C1 segment of cervical spinal cord (tissue), 14 donors: ENCODE results near the gene ZNF239.
"Not testable (repeated sequence)": the region's sequence is repeated elsewhere in the genome, so short reads cannot be mapped to it uniquely, and the experiment has no call there.

Experiments used
- DNase-seq, 14 donors: peaks; one replicate each; lab custom pipeline; 2025; lab: John Stamatoyannopoulos, UW

The ZNF239 gene

DNA sequence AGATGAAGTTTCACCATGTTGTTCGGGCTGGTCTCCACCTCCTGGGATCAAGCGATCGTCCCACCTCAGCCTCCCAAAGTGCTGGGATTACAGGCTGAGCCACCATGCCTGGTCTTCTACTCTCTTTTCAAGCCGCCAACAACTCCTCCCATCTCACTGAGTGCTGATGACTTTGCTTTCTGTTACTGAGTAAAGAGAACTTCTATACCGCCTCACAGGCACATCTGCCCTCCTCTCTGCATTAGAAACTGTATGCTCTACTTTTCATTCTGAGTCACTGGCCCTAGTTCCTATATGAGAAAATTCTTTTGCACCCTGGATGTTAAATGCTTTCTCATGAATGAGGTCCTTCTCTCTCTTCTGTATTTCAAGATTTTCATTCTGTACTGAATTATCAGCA is 2.2 kb upstream of the ZNF239 start:
- DNase-seq: no peak

DNA sequence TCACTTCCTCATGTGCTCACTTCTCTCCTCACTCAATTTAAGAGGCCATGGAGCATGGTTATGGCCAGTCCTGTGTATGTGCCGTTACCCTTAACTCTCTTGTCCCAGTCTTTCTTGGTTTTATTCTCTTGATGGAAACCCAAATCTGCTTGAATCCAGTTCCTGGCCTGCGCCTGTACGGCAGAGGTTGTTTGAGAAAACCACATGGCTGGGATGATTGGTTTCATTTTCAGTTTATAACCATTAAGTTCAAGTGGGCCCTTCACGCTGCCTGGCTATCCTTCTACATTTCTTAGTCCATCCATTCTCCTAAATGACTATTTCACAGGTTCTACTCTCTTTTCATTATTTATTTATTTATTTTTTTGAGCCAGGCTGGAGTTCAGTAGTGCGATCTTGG is 1.6 kb upstream of the ZNF239 start:
- DNase-seq: no peak

DNA sequence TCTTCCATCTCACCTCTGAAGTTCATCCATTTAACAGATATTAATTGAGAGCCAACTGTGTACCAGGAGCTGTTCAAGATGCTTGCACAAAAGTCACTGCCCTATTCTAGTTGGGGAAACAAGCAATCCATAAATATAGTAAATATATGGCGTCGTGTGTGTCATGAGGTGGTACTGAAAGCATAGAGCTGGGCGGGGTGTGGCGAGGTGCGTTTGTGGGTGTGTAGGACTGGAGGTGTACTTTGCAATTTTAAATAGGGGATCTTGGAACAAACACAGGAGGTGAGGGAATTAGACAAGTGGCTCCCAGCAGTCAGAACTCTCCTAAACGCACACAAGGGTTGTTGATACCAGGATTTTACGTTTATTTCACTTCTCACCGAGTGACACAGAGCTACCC is 490 bp upstream of the ZNF239 start:
- DNase-seq: no peak

DNA sequence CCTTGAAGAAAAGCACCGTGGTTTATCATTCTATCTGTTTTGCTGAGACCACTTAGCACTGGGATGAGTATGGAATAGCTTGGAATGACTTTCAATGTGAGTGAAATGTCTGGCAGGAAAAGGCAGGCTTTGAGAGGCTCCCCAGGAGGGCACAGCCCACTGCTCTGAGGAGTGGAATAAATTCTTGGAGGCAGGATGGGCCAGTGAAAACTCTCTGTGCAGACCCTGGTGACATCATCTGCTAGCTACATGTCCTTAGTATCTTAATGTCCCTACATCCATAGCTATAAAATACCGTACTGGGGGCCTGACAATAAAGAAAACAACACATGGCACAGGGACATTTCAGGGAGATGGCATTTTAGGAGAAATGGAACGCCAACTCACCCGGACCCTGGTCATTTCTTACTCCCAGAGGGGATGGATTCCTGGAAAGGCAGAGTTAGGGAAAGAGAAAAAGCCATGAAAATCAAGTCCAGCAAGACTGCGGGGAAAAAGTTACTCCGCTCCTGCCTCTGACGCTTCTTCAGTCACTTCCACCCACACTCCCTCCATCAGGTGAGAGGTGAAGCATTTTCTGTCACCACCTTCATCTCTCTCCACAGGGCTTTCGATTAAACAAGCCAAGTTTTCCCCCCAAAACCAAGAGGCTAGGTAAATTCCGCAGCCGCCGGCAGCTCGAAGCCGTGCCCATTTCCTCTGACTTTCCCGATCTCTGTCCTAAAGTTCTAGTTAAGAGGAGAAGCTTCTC is 991 bp downstream of the ZNF239 start:
- no peak for DNase-seq

DNA sequence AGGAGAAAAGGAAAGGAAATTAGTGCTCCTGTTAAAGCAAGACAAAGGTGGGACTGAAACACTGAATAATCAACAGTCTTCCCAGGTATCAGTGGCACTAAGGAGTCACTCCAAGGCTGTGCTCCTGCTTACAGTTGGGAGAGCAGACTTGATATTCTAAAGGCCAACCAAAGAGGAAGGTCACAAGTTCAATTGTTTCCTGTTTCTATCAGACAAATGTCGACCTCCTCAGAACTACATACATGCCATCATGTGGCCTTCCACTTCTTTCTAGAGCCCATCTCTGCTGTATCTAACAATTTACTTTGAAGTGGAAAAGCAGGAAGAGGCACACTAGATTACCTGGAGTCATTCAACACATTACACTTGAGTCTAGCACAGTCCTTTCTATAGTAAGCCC is 3.4 kb downstream of the ZNF239 start:
- DNase-seq: no peak

DNA sequence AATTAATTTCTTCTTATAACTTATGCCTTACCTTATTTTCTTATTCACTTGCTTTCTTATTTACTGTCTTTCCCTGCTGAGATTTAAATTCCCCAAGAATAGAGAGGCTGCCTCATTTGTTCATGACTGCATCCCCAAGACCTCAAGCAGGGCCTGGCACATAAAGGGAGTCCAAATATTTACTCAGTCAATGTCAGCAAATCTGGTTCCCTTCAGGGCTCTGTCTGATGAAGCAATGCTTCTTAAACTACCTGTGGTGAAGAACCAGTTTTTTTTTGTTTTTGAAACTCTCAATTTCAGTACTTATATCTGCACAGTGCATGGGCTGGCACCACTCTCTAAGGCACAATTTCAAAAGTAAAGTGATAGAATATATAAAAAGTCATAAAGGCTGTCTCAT is 4.7 kb downstream of the ZNF239 start:
- no peak for DNase-seq

DNA sequence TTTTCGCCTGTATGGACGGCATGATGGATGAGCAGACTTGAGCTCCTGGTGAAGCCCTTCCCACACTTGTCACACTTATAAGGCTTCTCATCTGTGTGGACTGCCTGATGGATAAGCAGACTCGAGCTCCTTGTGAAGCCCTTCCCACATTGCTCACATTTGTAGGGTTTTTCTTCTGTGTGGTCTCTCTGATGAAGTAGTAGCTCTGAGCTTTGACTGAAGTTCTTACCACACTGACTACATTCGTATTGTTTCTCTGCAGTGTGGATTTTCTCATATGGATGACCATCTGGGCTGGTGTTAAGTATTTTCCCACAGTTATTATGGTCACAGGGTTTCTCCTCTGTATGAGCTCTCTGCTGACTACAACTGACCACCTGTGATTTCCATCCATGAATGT is 17.2 kb downstream of the ZNF239 start:
- DNase-seq: no peak

DNA sequence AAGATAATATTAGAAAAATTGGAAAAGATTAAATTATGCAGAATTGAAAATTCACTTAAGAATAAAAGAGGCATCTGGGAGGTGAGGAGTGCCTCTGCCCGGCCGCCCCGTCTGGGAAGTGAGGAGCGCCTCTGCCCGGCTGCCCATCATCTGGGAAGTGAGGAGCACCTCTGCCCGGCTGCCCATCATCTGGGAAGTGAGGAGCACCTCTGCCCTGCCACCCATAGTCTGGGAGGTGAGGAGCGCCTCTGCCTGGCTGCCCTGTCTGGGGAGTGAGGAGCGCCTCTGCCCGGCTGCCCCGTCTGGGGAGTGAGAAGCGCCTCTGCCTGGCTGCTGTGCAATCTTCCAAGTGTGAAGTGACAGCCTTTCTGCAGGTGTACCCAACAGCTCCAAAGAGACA is 30.7 kb downstream of the ZNF239 start:
- DNase-seq: not testable (repeated sequence)

DNA sequence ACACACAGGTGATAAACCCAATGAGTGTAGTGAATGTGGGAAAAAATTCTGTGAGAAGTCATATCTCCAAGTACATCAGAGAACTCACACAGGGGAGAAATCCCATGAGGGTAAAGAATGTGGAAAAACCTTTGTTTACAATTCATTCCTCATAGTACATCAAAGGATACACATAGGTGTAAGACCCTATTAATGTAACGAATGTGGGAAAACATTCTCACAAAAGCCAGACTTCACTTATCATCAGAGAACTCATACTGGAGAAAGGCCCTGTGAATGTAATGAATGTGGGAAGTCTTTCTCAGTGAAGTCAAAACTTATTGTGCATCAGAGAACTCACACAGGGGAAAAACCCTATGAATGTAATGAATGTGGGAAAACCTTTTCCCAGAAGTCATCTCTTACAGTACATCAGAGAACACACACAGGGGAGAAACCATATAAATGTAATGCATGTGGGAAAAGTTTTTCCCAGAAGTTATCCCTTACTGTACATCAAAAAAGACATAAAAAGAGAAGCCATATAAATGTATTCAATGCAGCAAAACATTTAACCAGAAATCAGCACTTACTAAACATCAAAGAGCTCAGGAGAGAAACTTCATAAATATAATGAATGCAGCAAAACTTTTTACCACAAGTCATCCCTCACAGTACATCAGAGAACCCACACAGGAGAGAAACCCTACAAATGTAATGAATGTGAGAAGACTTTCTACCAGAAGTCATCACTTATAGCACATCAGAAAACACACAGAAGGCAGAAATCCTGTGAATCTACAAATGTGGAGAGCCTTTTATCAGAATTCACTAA is 49.8 kb downstream of the ZNF239 start:
- DNase-seq: no peak
